WTC11 (cell line): ENCODE measurements around the gene CENPL.

ENCODE experiments used
- ELF4 ChIP-seq: sonication (generic); formaldehyde crosslinking; IDR thresholded peaks from 2 replicates; pipeline ENCODE4 v1.8.1; 2022; ENCODE audit warnings: low read depth, mild to moderate bottlenecking, moderate library complexity, missing genetic modification reagents
- NR1H2 ChIP-seq: sonication (generic); formaldehyde crosslinking; IDR thresholded peaks from 2 replicates; pipeline ENCODE4 v1.9.0; 2021; ENCODE audit warnings: mild to moderate bottlenecking, moderate library complexity, missing genetic modification reagents
- OVOL2 ChIP-seq: fragments of 250-450 bp; sonication (Bioruptor Pico); IDR thresholded peaks from 2 replicates; pipeline ENCODE4 v1.9.0; 2021; ENCODE audit warnings: mild to moderate bottlenecking, borderline replicate concordance
- ZNF423 ChIP-seq: fragments of 250-450 bp; sonication (Bioruptor Pico); IDR thresholded peaks from 2 replicates; pipeline ENCODE4 v2.1.2; 2022; ENCODE audit warnings: mild to moderate bottlenecking, moderate library complexity
- TF ChIP-seq, protein P1 (sequence below): fragments of 200-600 bp; IDR thresholded peaks from 2 replicates; pipeline ENCODE4 v1.8.0; 2022; ENCODE audit warnings: antibody characterized with exemption
- TF ChIP-seq, protein P2 (sequence below): sonication (generic); formaldehyde crosslinking; conservative IDR thresholded peaks from 2 replicates; pipeline ENCODE4 v1.8.1; 2022; ENCODE audit warnings: mild to moderate bottlenecking, missing genetic modification reagents
- TF ChIP-seq, protein P3 (sequence below): sonication (generic); formaldehyde crosslinking; IDR thresholded peaks from 2 replicates; pipeline ENCODE4 v1.8.0; 2022; ENCODE audit warnings: mild to moderate bottlenecking, missing genetic modification reagents
- TF ChIP-seq, protein P4 (sequence below): sonication (generic); formaldehyde crosslinking; conservative IDR thresholded peaks from 2 replicates; pipeline ENCODE4 v1.8.1; 2023; ENCODE audit warnings: mild to moderate bottlenecking, low read depth, missing genetic modification reagents, moderate library complexity

DNA sequence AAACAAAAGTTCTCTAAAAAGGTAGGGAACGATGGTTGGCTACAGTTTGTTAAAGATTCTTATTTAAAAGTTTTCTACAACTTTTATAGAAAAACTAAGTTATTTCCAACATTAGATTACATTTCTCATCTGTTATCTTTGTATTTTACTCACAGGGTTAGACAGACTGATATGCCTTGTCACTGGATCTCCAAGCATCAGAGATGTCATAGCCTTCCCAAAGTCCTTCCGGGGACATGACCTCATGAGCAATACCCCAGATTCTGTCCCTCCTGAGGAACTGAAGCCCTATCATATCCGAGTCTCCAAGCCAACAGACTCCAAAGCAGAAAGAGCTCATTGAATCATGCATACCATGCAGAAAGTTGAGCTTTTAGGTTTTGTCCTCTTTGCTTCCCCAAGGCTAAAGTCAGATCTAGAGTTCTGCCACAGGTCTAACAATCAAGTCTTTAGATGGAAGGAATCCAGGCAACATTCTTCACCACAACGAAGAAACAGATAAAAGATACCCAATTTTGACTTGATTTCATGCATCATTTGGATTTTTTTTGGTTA, 32.8 kb upstream of the CENPL start:
- TF ChIP-seq ELF4 (CRISPR knock-in tag): no peak
- TF ChIP-seq, protein P1, sequence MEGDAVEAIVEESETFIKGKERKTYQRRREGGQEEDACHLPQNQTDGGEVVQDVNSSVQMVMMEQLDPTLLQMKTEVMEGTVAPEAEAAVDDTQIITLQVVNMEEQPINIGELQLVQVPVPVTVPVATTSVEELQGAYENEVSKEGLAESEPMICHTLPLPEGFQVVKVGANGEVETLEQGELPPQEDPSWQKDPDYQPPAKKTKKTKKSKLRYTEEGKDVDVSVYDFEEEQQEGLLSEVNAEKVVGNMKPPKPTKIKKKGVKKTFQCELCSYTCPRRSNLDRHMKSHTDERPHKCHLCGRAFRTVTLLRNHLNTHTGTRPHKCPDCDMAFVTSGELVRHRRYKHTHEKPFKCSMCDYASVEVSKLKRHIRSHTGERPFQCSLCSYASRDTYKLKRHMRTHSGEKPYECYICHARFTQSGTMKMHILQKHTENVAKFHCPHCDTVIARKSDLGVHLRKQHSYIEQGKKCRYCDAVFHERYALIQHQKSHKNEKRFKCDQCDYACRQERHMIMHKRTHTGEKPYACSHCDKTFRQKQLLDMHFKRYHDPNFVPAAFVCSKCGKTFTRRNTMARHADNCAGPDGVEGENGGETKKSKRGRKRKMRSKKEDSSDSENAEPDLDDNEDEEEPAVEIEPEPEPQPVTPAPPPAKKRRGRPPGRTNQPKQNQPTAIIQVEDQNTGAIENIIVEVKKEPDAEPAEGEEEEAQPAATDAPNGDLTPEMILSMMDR: no peak
- TF ChIP-seq, protein P2, sequence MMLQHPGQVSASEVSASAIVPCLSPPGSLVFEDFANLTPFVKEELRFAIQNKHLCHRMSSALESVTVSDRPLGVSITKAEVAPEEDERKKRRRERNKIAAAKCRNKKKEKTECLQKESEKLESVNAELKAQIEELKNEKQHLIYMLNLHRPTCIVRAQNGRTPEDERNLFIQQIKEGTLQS (CRISPR knock-in tag): no peak
- TF ChIP-seq OVOL2: no peak
- no peak for TF ChIP-seq ZNF423 (CRISPR knock-in tag)
- TF ChIP-seq, protein P3, sequence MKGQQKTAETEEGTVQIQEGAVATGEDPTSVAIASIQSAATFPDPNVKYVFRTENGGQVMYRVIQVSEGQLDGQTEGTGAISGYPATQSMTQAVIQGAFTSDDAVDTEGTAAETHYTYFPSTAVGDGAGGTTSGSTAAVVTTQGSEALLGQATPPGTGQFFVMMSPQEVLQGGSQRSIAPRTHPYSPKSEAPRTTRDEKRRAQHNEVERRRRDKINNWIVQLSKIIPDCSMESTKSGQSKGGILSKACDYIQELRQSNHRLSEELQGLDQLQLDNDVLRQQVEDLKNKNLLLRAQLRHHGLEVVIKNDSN (CRISPR knock-in tag): no peak
- TF ChIP-seq NR1H2: no peak
- TF ChIP-seq, protein P4, sequence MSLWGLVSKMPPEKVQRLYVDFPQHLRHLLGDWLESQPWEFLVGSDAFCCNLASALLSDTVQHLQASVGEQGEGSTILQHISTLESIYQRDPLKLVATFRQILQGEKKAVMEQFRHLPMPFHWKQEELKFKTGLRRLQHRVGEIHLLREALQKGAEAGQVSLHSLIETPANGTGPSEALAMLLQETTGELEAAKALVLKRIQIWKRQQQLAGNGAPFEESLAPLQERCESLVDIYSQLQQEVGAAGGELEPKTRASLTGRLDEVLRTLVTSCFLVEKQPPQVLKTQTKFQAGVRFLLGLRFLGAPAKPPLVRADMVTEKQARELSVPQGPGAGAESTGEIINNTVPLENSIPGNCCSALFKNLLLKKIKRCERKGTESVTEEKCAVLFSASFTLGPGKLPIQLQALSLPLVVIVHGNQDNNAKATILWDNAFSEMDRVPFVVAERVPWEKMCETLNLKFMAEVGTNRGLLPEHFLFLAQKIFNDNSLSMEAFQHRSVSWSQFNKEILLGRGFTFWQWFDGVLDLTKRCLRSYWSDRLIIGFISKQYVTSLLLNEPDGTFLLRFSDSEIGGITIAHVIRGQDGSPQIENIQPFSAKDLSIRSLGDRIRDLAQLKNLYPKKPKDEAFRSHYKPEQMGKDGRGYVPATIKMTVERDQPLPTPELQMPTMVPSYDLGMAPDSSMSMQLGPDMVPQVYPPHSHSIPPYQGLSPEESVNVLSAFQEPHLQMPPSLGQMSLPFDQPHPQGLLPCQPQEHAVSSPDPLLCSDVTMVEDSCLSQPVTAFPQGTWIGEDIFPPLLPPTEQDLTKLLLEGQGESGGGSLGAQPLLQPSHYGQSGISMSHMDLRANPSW: no peak
